ENCODE measurements around the gene MYO3B.

The MYO3B gene

GRCh38 chr2:170585067-170585466 lies 407.1 kb downstream of the MYO3B start:
- H3K27ac ChIP-seq, result no peak overlapping the region
- DNase-seq (ENCODE audit: low spot score), result no peak
- TF ChIP-seq CTCF (IDR thresholded peaks at IDR 0.05), result no peak
- no peak overlapping the region for H3K4me3 ChIP-seq

DNA sequence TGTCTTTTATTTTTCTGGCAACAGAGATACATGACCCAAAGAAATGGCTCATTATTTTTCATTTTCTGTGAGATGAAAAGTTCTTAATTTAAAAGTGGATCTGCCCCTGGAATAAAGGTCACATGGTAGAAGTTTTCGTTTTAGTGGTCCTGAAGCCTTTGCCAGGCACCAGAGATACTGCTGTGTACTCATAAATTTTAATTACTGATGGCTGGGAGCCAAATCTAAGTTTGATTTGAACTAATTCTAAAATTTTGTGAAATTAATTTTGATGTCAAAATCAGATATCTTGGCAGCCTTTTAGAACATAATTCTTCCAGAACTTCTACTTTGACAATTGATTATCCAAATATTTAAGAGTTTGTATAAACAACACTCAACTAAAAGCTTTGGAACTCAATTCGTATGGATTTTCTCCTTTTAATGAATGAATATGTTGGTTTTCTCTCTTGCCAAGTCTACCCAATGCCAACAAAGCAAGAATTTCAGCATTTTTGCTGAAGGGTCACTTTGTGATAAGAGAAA lies 408.7 kb downstream of the MYO3B start:
- Histone ChIP-seq H3K4me3 (no peak overlapping the region), H3K27ac (no peak overlapping the region)
- no peak for TF ChIP-seq CTCF (IDR thresholded peaks at IDR 0.05)
- DNase-seq (ENCODE audit: low spot score), result no peak

- Histone ChIP-seq H3K27ac (no peak overlapping the region), H3K4me3 (no peak overlapping the region)
- no peak for DNase-seq (ENCODE audit: low spot score)
- no peak for TF ChIP-seq CTCF (IDR thresholded peaks at IDR 0.05)
These were observed 409.2 kb downstream of the MYO3B start for GRCh38 chr2:170587117-170587516.

DNA sequence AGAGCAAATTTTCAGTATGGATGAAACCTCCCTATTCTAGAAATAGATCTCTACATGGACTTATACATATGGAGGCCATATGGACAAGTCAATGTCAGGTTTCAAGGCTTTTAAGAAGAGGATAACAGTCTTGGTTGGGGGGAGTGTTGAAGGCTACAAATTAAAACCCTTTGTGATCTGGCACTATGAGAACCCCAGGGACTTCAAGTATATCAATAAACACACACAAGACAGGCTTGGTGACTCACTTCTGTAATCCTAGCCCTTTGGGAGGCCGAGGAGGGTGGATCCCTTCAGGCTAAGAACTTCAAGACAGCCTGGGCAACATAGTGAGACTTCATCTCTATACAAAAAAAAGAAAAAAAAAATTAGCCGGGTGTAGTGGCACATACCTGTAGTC lies 410.0 kb downstream of the MYO3B start:
- Histone ChIP-seq H3K27ac (no peak overlapping the region), H3K4me3 (no peak overlapping the region)
- TF ChIP-seq CTCF (IDR thresholded peaks at IDR 0.05), result no peak
- DNase-seq (ENCODE audit: low spot score), result no peak

DNA sequence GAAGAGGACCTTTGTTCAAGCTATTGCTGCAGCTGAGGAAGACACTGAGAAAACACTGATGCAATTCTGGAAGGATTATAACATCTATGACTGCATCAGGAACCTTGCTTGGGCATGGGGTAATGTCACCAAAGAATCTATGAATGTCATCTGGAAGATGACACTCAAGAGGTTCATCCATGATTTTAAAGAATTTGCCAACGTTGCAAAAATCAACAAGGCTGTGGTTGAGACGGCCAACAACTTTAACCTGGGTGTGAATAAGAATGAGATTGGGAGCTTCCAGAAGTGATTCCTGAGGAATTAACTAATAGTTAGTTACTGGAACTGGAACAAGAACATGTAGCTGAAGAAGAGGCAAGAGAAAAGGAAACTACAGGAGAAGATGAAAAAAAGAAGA lies 410.8 kb downstream of the MYO3B start:
- Histone ChIP-seq H3K27ac (no peak overlapping the region), H3K4me3 (no peak overlapping the region)
- TF ChIP-seq CTCF (IDR thresholded peaks at IDR 0.05), result no peak
- DNase-seq (ENCODE audit: low spot score), result no peak

DNA sequence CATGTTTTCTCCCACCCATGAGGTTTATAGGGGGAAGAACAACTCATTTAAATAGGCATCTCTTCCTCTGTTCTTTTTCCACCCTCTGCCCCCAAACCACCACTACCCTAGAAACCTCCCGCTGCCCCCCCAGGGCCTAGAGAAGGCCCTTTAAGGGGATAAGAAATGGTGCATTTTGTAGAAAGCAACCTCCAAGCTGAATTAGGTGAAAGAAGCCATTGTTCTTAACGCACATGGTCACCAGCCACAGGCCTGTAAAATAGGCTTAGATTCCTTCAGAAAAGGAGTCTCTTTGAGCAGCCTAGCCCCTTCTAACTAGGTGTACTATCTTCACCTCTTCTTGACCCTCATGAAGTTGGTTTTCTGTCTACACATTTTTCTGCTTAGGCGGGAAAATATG lies 418.6 kb downstream of the MYO3B start:
- TF ChIP-seq CTCF (IDR thresholded peaks at IDR 0.05), result no peak
- no peak for DNase-seq (ENCODE audit: low spot score)
- Histone ChIP-seq H3K4me3 (no peak overlapping the region), H3K27ac (no peak overlapping the region)

GRCh38 chr2:170598067-170598395 lies 420.1 kb downstream of the MYO3B start:
- DNase-seq (ENCODE audit: low spot score), result no peak
- Histone ChIP-seq H3K27ac (no peak overlapping the region), H3K4me3 (no peak overlapping the region)
- no peak for TF ChIP-seq CTCF (IDR thresholded peaks at IDR 0.05)

Measured in coronary artery (tissue), 2 donors.